HG03139 (cell line): ENCODE measurements around the gene U2AF2.

Experiments
- ATAC-seq: cut with Tn5 transposase; IDR thresholded peaks from one replicate; pipeline ENCODE4 v1.9.1; 2021; ENCODE audit not compliant: unreplicated experiment

U2AF2 gene

GRCh38 chr19:55654868-55655647, at the start of gene U2AF2:
Gene U2AF2, plus strand, starts transcription at chr19:55655035. Its CDS starts 70 bp downstream, at chr19:55655105.
- peak; percentile 25 for ATAC-seq

DNA sequence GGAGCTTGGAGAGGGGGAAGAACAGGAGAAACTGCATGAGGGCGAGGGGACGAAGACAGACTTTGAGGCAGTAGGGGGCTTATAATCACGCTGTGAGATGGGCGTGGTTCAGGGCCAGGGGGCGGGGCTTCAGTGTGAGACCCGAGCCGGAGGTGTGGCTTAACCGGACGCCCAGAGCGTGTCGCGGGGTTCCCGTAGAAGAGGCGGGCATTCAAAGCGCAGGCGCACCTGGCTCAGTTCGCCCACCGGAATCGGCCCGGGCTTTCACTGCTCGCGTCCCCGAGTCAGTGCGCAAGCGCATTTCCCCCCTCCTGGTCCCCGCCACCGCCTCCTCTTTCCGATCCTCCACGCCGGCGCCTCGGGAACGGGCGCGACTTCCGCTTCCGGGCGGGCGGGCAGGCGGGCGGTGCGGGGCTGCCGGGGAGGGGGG, 49.6 kb upstream of the U2AF2 start:
- ATAC-seq, result peak; percentile 67

DNA sequence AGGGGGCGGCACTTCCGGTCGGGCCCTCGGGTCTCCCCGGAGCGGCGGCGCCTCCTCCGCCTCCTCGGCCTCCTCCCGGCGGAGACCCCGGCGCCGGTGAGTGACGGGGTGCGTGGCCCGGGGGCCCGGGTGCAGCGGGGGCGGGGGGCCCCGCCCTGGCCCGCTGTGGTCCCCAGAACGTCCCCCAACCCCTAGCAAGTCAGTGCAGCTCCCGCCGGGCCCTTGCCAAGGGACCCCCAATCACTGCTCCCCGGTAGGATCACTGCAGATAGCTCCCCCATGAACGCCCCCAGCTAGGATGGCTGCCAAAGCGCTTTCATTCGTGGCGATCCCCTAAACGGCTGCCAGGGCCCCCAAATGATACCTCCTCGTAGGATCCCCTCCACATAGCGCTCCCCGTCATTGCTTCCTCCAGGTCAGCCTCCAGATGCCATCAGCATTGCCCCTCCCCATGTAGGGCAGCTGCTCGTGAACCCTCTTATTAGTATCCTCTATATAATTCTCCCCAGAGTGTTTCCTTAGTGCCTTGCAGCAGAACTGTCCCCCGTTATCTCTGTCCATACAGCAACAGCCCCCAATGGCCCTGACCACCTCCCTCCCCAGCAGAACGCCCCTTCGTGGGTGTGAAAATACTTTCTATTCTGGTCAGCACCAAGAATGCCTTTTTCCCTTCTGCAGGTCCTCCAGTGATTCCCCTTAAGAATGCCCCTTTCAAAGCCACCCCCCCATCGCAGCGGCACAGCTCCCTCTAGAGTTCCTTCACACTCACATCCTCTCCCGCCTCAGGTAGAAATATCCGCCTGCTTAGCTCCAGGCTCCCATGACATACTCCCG, 49.0 kb upstream of the U2AF2 start, which contains the start of gene ZNF865:
TSS of gene ZNF865 (plus strand) at position 11 of the 834 bp plus-strand sequence. CDS start 7,972 bp downstream, outside the sequence.
- ATAC-seq, result no peak

DNA sequence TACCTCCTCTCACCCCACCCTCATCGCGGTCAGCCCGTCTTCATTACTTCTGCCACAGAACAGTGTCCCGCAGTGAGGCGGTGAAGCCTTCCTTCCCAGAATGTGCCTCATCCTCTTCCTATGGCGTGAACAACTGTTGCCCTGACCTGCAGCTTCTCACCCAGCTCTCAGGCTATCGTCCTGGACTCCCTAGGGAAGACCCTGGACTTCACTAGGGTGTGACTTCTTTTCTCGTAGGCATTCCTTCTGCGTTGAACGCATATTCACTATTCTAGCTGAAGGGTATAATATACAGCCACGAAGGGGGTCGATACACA, 48.4 kb upstream of the U2AF2 start:
- no peak for ATAC-seq

GRCh38 chr19:55606817-55607216, 48.0 kb upstream of the U2AF2 start:
- ATAC-seq, result no peak

DNA sequence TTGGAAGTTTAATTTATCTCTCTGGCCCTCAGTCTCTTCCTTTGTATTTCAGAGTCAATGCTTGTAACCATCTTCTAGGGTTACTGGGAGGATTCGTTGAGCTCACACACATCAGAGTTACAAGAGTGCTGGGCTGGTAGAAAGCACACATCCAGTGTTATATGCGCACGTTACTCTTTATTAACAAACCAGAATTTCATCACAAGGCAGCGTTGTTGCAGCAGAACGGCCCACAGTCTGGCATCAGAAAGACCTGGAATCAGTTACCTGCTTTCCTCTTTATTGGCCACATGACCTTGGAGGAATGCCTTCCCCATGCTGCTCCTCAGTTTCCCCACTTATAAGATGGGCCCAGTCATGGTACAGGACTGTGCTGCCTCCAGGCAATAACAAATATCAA, 45.5 kb upstream of the U2AF2 start:
- ATAC-seq, result no peak

DNA sequence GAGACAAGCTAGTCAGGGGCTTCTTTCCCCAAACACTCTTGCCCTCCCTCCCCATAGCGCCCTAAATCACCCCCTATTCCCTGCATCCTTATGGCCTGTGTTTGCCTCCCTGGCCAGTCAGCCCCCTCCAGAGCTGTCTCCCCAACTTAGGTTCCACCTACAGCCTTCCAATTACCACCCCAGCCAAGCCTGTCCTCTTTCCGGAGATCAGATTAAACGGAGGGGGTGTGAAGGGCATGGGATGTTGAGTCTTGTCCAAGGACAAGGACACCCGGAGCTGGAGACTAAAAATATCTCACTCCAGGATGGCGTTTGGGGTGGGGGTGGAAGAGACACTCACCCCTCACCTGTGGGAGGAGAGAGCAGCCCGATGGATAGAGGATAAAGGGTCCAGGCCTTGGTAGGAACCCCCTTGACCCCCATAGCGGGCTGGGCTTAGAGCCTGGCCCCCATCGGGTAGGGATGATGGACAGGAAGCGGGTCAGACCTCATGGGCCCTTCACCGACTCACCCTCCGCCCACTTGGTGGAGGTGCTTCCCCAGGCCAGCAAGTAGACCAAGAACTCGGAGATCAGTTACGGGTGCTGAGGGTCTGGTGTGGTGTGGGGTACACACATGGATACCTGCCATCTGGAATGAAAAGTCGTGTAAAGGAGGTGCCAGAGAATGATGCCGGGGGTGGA, 43.4 kb upstream of the U2AF2 start:
- no peak for ATAC-seq

DNA sequence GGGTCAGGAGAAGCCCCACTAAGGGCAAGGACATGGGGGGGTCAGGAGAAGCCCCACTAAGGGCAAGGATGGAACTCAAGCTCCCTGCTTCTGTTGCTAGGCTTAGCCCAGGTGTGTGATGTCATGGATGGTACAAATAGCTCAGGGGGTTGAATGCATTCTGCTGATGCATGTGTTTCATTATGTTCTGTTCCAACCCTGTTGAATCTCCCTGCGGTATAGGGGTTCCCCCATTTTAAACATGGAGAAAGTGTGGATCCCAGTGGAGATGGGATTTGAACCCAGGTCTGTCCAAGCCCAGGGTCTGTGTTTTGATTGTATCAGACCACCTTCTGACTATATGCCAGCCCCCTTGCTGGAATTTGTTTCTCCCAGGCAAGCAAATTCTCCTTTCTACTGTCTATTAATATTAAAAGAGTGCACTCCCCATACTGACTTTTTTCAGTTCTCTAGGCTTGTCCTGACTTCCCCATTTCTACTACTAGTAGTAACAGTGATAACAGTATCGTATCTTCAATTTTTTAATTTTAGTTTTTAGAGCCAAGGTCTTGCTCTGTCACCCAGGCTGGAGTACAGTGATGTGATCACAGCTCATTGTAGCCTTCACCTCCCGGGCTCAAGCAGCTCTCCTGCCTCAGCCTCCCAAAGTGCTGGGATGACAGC, 42.7 kb upstream of the U2AF2 start:
- no peak for ATAC-seq

GRCh38 chr19:55613396-55613795, 41.4 kb upstream of the U2AF2 start:
- ATAC-seq, result no peak

GRCh38 chr19:55613930-55614710, 40.7 kb upstream of the U2AF2 start:
- no peak for ATAC-seq

- ATAC-seq, result no peak
Measured at GRCh38 chr19:55614711-55615542, 39.9 kb upstream of the U2AF2 start.

- no peak for ATAC-seq
Measured at GRCh38 chr19:55615543-55616394, 39.1 kb upstream of the U2AF2 start.

- no peak for ATAC-seq
Measured at GRCh38 chr19:55616395-55616875, 38.4 kb upstream of the U2AF2 start.

DNA sequence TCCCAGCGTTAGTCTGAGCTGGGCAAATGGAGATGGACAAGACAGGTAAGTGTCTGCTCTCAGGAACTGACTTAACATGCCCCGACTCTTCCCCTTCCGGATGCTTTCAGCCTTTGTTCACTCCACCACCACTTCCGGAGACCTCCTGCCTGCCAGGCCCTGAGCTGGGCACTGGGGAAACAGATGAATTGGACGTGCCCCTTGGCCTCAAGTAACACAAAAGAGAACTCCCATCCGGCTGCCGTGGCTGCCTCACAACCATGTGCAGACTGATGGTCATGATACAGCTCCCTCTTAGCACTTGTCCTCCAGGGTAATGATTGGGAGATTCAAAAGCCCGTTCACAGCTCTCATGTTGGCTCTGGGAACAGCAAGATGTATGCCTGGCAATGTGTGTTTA, 37.4 kb upstream of the U2AF2 start:
- ATAC-seq, result no peak

GRCh38 chr19:55618426-55618825, 36.4 kb upstream of the U2AF2 start:
- no peak for ATAC-seq

DNA sequence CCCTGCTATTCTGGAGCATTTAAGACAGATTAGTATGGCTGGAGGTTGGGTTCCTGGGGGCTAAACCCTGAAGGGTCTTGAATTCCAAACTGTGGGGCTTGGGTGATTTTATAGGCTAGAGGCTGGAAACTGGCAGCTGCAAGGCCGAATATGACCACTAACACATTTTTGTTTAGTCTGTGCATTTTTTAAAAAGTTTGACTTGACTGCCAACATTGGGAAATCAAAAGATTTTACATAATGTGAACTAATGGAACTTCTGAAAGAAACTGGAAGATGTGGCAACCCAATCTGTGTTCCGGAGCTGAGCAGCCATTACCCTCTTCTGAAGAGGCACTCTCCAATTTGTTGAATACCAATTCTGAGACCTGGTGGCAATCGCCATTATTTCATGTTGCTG, 35.5 kb upstream of the U2AF2 start:
- no peak for ATAC-seq

- ATAC-seq, result no peak
Measured at GRCh38 chr19:55620410-55621204, 34.2 kb upstream of the U2AF2 start.
